Transverse colon (tissue), 4 donors: ENCODE measurements around the gene APLP2. TPM values are rescaled to one million over a fixed set of nuclear protein-coding genes. Genes with fewer than 3 reads are reported as not detected.

Experiments
- DNase-seq: peaks from one replicate; pipeline ENCODE4 v3.0.0-alpha.2; 2019
- H3K27ac ChIP-seq, 4 donors: fragments of 200-600 bp; sonication (generic); 2 replicates each; pipeline ENCODE4 v1.5.1; 2016 to 2018; ENCODE audit warnings: inconsistent platforms in 4 of 4
- H3K27me3 ChIP-seq: fragments of 200-600 bp; sonication (generic); 2 replicates; pipeline ENCODE4 v1.5.1; 2017; ENCODE audit warnings: inconsistent platforms
- H3K36me3 ChIP-seq, 4 donors: fragments of 200-600 bp; sonication (generic); 2 replicates each; pipeline ENCODE4 v1.5.1; 2017 to 2019; ENCODE audit warnings: inconsistent platforms in 4 of 4
- H3K4me1 ChIP-seq, 4 donors: fragments of 200-600 bp; sonication (generic); 2 replicates each; pipeline ENCODE4 v1.5.1; 2017 to 2020; ENCODE audit warnings: inconsistent platforms in 4 of 4
- H3K4me3 ChIP-seq, 4 donors: fragments of 200-600 bp; sonication (generic); 1 replicate in 1 of 4; 2 replicates in 3 of 4; pipeline versions ENCODE4 v1.5.1 to v1.6.1; 2017 to 2019; ENCODE audit warnings: inconsistent platforms in 4 of 4
- H3K9me3 ChIP-seq, 2 donors: fragments of 200-600 bp; sonication (generic); 2 replicates each; pipeline ENCODE4 v1.5.1; 2017 to 2019; ENCODE audit warnings: inconsistent platforms in 2 of 2
- EP300 ChIP-seq: sonication (generic); formaldehyde crosslinking; IDR thresholded peaks from one replicate; pipeline ENCODE4 v1.6.1; 2017; ENCODE audit warnings: antibody characterized with exemption, low read depth
- POLR2A ChIP-seq: fragments of 450-650 bp; IDR thresholded peaks from one replicate; pipeline ENCODE4 v1.6.1; 2016; ENCODE audit warnings: antibody characterized with exemption, mild to moderate bottlenecking, moderate library complexity
- POLR2AphosphoS5 ChIP-seq, 3 donors: sonication (generic); formaldehyde crosslinking; IDR thresholded peaks; one replicate each; pipeline ENCODE4 v1.6.1; 2016; ENCODE audit warnings: antibody characterized with exemption in 3 of 3
- WGBS, 2 donors: methylation state at CpG; one replicate each; pipeline ENCODE4 v1.1.5; 2018; ENCODE audit warnings: low coverage in 1 of 2; 5-methylcytosine and 5-hydroxymethylcytosine counted together
- in situ Hi-C, 4 donors: fragments of 200-750 bp; cut with MboI; loops; one replicate each; pipeline versions ENCODE4 v1.15.0 to v1.15.1; 2017; ENCODE audit warnings: low sequenced_read_pairs in 3 of 4, low pct_ligation_motif_present in 1 of 4, low pct_unique_long_range_greater_than_20kb in 1 of 4
- intact Hi-C: fragments of 100-400 bp; cut with DNase I; formaldehyde crosslinking; loops from one replicate; pipeline ENCODE4 v1.15.1; 2023; ENCODE audit warnings: low total_unique reads
- total RNA-seq, 4 donors: library from RNA; depleted of rRNA; stranded (reverse); fragments of >200 nt; gene quantifications; one replicate each; pipeline ENCODE4 v1.1.0, GENCODE V29; 2016
- TF ChIP-seq, protein P1 (sequence below), 5 experiments: fragments of 200-600 bp in 3 of 5; fragments of 450-650 bp in 2 of 5; sonication (generic) in 3 of 5; IDR thresholded peaks; 1 replicate in 2 of 5; 2 replicates in 3 of 5; pipeline ENCODE4 v1.5.1; 2016 to 2017; ENCODE audit warnings: antibody characterized with exemption in 5 of 5, inconsistent platforms in 3 of 5, mild to moderate bottlenecking in 2 of 5, moderate library complexity in 1 of 5

Gene APLP2
- total RNA-seq, 4 donors from 2014 or later, result 191 to 618 (median 396) TPM

DNA sequence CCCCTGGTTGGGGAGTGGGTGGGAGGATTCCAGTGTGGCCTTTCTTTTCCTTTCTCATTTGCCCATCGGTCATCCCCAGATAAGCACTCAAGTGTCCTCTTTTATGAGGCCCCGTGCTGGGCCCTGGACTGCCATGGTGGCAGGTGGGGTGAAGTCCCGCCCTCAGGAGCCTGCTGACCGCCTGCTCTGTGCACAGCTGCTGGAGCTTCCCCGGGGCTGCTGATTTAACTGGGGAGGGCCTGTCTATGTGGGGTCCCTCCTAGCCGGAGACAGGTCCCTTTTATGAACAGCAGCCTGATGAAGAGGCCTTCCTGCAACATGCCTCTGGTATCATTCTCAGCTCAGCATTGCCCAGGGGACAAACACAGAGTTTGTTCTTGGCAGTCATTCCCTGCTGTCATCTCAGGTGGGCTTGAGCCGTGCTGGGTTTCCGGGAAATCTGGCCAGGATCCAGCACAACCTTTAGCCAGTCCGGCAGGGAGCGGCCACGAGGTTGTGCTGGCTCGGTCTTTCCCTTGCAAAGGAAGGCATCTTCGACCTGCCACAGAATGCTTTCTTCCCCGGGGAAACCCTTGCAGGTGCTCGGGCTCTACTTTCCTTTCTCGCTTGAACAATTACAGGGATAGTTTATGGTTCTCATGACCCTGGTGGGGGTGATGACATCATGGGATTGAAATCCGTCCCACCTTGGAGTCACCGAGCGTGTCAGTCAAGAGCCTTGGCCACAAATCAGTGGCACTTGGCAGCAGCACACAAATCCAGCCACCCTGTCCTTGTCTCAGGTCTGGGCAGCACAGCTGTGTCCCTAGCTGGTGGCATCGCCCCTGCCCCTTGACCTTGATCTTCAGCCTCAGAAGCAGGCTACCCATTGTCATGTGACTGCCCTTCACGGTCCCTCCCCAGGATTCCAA is 110.0 kb downstream of the APLP2 start:
- intact Hi-C loops, result no loop called here
- in situ Hi-C loops, result no loop called here
- 52% methylated on average over 21 of the region's 21 CpGs; no CpG with 5 or more reads in 1 of the 2 donors for WGBS, 2 donors
- Histone ChIP-seq H3K4me3 (no peak overlapping the region), H3K27me3 (no peaks in the 10 kb centered on the region), H3K27ac (peak overlapping the region; percentile 88 to 93 (median 92)), H3K36me3 (no peaks in the 10 kb centered on the region), H3K4me1 (peaks cover 25 to 79% (median 53%) of the 10 kb centered on the region in 4 donors), H3K9me3 (no peaks in the 10 kb centered on the region)
- TF ChIP-seq, protein P1, sequence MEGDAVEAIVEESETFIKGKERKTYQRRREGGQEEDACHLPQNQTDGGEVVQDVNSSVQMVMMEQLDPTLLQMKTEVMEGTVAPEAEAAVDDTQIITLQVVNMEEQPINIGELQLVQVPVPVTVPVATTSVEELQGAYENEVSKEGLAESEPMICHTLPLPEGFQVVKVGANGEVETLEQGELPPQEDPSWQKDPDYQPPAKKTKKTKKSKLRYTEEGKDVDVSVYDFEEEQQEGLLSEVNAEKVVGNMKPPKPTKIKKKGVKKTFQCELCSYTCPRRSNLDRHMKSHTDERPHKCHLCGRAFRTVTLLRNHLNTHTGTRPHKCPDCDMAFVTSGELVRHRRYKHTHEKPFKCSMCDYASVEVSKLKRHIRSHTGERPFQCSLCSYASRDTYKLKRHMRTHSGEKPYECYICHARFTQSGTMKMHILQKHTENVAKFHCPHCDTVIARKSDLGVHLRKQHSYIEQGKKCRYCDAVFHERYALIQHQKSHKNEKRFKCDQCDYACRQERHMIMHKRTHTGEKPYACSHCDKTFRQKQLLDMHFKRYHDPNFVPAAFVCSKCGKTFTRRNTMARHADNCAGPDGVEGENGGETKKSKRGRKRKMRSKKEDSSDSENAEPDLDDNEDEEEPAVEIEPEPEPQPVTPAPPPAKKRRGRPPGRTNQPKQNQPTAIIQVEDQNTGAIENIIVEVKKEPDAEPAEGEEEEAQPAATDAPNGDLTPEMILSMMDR (IDR thresholded peaks at IDR 0.05), result no peak
- TF ChIP-seq POLR2A (peak; percentile 53), POLR2AphosphoS5 (IDR thresholded peaks at IDR 0.05) (peak in 2 of 3 donors; percentile 47 to 48), EP300 (no peak)
- DNase-seq, result peak; percentile 63

DNA sequence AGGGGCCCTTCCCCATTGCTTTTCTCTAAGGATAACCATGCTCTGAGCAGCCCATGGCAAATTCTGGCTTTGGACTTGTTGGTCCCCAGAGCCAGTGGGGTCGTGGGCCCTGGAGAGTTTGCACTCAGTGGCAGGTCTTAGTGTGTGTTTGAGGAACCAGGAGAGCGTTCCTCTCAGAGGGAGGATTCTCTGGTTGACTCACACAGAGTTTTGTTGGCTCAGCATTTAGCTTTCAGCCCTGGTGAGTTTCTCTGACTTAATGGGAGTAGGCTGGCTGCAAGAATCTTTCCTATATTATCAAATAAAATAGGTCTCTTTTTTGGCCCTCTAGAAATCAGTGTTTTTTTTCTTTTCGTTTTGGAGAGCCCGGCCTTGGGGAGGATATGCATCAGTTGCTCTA is 110.8 kb downstream of the APLP2 start:
- WGBS, 2 donors, result 32 to 52% methylated on average over 2 to 4 of the region's 4 CpGs
- in situ Hi-C loops, result no loop called here
- Histone ChIP-seq H3K27me3 (no peaks in the 10 kb centered on the region), H3K36me3 (no peaks in the 10 kb centered on the region), H3K4me1 (peaks cover 25 to 79% (median 53%) of the 10 kb centered on the region in 4 donors), H3K9me3 (no peaks in the 10 kb centered on the region), H3K4me3 (peak overlapping the region in 1 of 4 donors; percentile 31), H3K27ac (peak overlapping the region; percentile 88 to 93 (median 92))
- no peak for DNase-seq
- TF ChIP-seq POLR2A (no peak), POLR2AphosphoS5 (IDR thresholded peaks at IDR 0.05) (no peak), EP300 (no peak)
- TF ChIP-seq, protein P1 (IDR thresholded peaks at IDR 0.05), result no peak
- intact Hi-C loops, result no loop called here

DNA sequence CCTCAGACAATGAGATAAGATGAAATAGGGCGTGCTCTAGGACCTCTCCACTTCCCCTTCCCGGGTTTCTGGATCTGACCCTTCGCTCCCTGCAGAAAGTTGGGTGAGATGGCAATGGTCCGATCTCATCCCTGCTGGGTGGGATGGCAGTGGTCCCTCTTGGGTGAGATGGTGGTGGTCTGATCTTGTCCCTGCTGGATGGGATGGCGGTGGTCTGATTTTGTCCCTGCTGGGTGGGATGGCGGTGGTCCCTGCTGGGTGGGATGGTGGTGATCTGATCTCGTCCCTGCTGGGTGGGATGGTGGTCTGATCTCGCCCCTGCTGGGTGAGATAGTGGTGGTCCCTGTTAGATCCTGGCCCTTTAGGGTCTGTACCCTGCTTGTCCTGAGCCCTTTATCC is 111.2 kb downstream of the APLP2 start:
- H3K4me3 ChIP-seq, result peak overlapping the region in 1 of 4 donors; percentile 31
- no peaks in the 10 kb centered on the region for H3K27me3 ChIP-seq
- H3K9me3 ChIP-seq, result no peaks in the 10 kb centered on the region
- TF ChIP-seq, protein P1 (IDR thresholded peaks at IDR 0.05), result no peak
- TF ChIP-seq POLR2AphosphoS5 (IDR thresholded peaks at IDR 0.05) (no peak), POLR2A (no peak), EP300 (no peak)
- peak overlapping the region; percentile 88 to 93 (median 92) for H3K27ac ChIP-seq
- 17 to 34% methylated on average over 2 to 8 of the region's 8 CpGs for WGBS, 2 donors
- H3K36me3 ChIP-seq, result no peaks in the 10 kb centered on the region
- intact Hi-C loops (no loop called here), in situ Hi-C loops (no loop called here)
- peaks cover 25 to 77% (median 52%) of the 10 kb centered on the region in 4 donors for H3K4me1 ChIP-seq
- DNase-seq, result no peak

DNA sequence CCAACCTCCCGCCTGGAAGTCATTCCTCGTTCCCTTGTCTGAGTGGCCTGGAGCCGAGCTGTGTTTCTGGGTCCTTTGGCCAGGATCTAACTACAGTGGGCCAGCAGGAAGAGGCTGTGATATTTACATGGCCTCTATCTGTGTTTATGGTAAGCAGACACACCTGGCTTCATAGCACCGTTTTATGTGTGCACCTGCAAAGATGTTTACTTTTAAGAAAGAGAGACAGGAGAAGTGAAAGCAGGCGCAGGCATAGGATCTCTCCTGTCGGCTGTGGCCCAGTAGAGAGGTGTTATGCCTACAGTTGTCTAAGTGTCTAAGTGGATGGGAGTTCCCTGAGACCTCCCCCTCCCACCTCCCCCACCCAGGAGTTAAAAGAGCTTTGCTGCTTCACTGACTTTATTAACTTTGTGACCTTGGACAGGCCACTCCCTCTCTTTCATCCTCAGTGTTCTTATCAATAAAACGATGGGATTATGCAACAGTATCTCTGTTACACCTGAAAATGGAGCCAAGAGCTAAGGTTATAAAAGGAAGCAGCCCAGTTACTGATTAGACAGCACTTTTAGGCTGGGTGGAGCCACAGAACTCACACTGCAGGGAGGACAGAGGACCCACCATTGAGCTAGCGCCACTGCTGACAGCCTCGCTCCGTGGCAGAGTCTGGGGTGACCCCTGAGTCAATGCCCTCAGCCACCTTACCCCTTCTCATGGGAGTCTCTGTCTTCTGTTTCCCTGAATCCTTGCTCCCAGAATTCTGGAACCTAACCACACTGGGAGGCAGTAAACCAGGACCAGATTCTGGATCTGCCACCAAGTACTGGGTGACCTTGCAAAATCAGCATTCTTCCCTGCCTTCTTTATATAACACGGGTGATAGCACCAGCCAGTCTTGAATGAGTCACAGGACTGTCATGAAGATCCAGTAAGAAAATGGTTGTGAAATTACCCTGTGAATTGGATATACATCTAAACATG is 111.9 kb downstream of the APLP2 start:
- Histone ChIP-seq H3K36me3 (no peaks in the 10 kb centered on the region), H3K27me3 (no peaks in the 10 kb centered on the region), H3K4me3 (peak overlapping the region in 1 of 4 donors; percentile 31), H3K9me3 (no peaks in the 10 kb centered on the region), H3K4me1 (peaks cover 25 to 75% (median 54%) of the 10 kb centered on the region in 4 donors), H3K27ac (peak overlapping the region; percentile 88 to 93 (median 92))
- in situ Hi-C loops (no loop called here), intact Hi-C loops (no loop called here)
- TF ChIP-seq POLR2AphosphoS5 (IDR thresholded peaks at IDR 0.05), result peak in 2 of 3 donors; percentile 54 to 80
- peak; percentile 58 for TF ChIP-seq POLR2A
- TF ChIP-seq EP300, result no peak
- TF ChIP-seq, protein P1 (IDR thresholded peaks at IDR 0.05), result no peak
- 33 to 45% methylated on average over 4 to 11 of the region's 11 CpGs for WGBS, 2 donors
- DNase-seq, result peak; percentile 84
